ENCODE results near the gene RPS6KC1. TPM values are rescaled to one million over a fixed set of nuclear protein-coding genes. Genes with fewer than 3 reads are reported as not detected.

The RPS6KC1 gene
- total and polyA plus RNA-seq, 4 donors = 2.9 to 41.6 (median 11.1) TPM

GRCh38 chr1:213120386-213120785 is 69.3 kb downstream of the RPS6KC1 start:
- H3K4me1 ChIP-seq (ENCODE audit: control insufficient read depth in 5 of 5, insufficient read depth in 5 of 5, low read length in 5 of 5) = peaks cover 0 to 12% (median 0%) of the 10 kb centered on the region in 5 donors
- DNase-seq (no peak), ATAC-seq (ENCODE audit: insufficient read depth, low FRiP score) (no peak)
- H3K36me3 ChIP-seq (ENCODE audit: control insufficient read depth in 4 of 4, insufficient read depth in 4 of 4, low read length in 4 of 4) = no peaks in the 10 kb centered on the region
- H3K9ac ChIP-seq (ENCODE audit: insufficient read depth in 1 of 2, low read length in 2 of 2) = no peak overlapping the region
- no peak for TF ChIP-seq CTCF (IDR thresholded peaks at IDR 0.05; ENCODE audit: control extremely low read depth, extremely low read depth)
- H3K27ac ChIP-seq (ENCODE audit: low read depth in 1 of 2, low read length in 1 of 2) = no peak overlapping the region
- H3K9me3 ChIP-seq (ENCODE audit: control insufficient read depth in 4 of 4, insufficient read depth in 3 of 4, low read length in 3 of 4) = no peaks in the 10 kb centered on the region
- no peaks in the 10 kb centered on the region for H3K27me3 ChIP-seq (ENCODE audit: control insufficient read depth in 3 of 3, insufficient read depth in 3 of 3, low read length in 2 of 3)
- H3K4me3 ChIP-seq = no peak overlapping the region
- 78 to 86% methylated on average over 3 of the region's 3 CpGs for WGBS, 2 donors

DNA sequence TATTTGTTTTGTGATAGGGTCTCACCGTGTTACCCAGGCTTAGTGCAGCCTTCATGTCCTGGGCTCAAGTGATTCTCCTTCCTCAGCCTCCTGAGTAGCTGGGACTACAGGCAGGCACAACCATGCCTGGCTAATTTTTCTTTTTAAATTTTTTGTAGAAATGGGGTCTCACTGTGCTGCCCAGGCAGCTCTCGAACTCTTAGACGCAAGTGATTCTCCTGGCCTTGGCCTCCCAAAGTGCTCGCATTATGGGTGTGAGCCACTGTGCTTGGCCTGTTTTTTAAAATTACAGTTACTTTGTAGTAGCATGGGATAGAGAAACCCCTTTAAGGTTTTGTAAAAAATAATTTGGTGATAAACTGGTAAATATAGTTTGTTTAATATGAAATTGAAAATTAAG is 69.9 kb downstream of the RPS6KC1 start:
- Histone ChIP-seq H3K4me1 (ENCODE audit: control insufficient read depth in 5 of 5, insufficient read depth in 5 of 5, low read length in 5 of 5) (peaks cover 0 to 12% (median 0%) of the 10 kb centered on the region in 5 donors), H3K27me3 (ENCODE audit: control insufficient read depth in 3 of 3, insufficient read depth in 3 of 3, low read length in 2 of 3) (no peaks in the 10 kb centered on the region), H3K9me3 (ENCODE audit: control insufficient read depth in 4 of 4, insufficient read depth in 3 of 4, low read length in 3 of 4) (no peaks in the 10 kb centered on the region), H3K9ac (ENCODE audit: insufficient read depth in 1 of 2, low read length in 2 of 2) (no peak overlapping the region), H3K27ac (ENCODE audit: low read depth in 1 of 2, low read length in 1 of 2) (no peak overlapping the region), H3K36me3 (ENCODE audit: control insufficient read depth in 4 of 4, insufficient read depth in 4 of 4, low read length in 4 of 4) (no peaks in the 10 kb centered on the region), H3K4me3 (no peak overlapping the region)
- WGBS, 2 donors = 94 to 97% methylated on average over 4 of the region's 4 CpGs
- ATAC-seq (ENCODE audit: insufficient read depth, low FRiP score) (no peak), DNase-seq (no peak)
- no peak for TF ChIP-seq CTCF (IDR thresholded peaks at IDR 0.05; ENCODE audit: control extremely low read depth, extremely low read depth)

DNA sequence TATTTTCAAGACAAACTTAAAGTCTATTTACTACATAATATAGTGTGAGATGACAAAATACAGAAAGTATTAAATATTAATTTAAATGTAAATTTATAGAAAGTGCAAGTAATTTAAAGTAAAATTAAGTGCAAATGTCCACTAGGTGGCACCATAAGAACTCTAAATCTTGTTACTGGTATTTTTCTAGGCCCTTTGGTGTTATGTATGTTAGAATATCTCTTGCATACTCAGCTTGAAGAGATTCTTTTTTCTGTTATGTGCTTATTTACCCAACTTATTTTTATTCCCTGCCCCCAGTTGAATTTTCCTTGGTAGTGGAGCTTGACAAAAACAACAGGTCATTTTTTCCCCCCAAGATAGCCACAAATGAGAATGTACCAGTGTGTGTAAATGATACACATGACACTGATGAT is 71.5 kb downstream of the RPS6KC1 start:
- DNase-seq = peak in 2 of 3 donors; percentile 55 to 68

More for the DNA sequence above, 71.5 kb downstream of the RPS6KC1 start:
- Histone ChIP-seq H3K9me3 (ENCODE audit: control insufficient read depth in 4 of 4, insufficient read depth in 3 of 4, low read length in 3 of 4) (no peaks in the 10 kb centered on the region), H3K27ac (ENCODE audit: low read depth in 1 of 2, low read length in 1 of 2) (no peak overlapping the region), H3K4me3 (no peak overlapping the region), H3K4me1 (ENCODE audit: control insufficient read depth in 5 of 5, insufficient read depth in 5 of 5, low read length in 5 of 5) (peaks cover 0 to 12% (median 0%) of the 10 kb centered on the region in 5 donors), H3K9ac (ENCODE audit: insufficient read depth in 1 of 2, low read length in 2 of 2) (no peak overlapping the region), H3K36me3 (ENCODE audit: control insufficient read depth in 4 of 4, insufficient read depth in 4 of 4, low read length in 4 of 4) (no peaks in the 10 kb centered on the region), H3K27me3 (ENCODE audit: control insufficient read depth in 3 of 3, insufficient read depth in 3 of 3, low read length in 2 of 3) (no peaks in the 10 kb centered on the region)
- TF ChIP-seq CTCF (IDR thresholded peaks at IDR 0.05; ENCODE audit: control extremely low read depth, extremely low read depth) = no peak
- ATAC-seq (ENCODE audit: insufficient read depth, low FRiP score) = no peak
